B cell (primary cell): Measurements from ENCODE around the gene SP100.

Experiments
- CTCF ChIP-seq: fragments of 200-600 bp; IDR thresholded peaks from one replicate; pipeline ENCODE4 v1.8.0; 2022; ENCODE audit warnings: antibody characterized with exemption, mild to moderate bottlenecking
- EZH2 ChIP-seq: IDR thresholded peaks from 2 replicates; pipeline ENCODE4 v1.6.1; 2012; ENCODE audit warnings: borderline replicate concordance, low read depth, mild to moderate bottlenecking, moderate library complexity, low read length; ENCODE audit not compliant: insufficient read depth, poor library complexity, severe bottlenecking

DNA sequence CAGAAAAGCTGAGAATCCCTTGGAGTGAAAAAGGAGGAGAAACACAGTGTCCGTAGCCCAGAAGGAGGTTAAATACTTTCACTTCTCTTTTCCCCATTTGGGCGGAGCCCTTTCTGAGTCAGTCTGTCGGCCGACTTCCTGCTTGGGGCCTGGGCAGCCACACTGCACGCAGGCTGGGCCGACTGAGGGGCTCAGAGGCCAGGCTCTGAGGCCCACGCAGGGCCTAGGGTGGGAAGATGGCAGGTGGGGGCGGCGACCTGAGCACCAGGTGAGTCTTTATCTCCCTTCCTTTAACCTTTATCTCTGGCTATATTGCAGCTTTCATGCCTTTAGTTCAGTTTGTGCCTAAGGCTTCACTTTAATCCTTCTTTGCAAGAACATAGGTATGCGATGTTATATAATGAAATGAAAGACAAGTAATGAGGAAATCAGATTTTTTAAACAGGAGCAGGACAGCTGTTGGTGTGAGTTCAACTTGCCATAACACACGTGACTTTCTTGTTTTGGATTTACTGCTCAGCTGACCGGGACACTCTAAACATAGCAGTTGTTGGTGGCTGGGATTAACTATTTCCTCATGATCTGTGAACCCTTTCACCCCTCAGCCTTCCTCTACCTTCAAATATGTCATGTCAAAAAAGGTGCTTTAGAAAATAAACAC, at the start of gene SP100:
- TF ChIP-seq CTCF (no peak), EZH2 (no peak)
